HG03280 (cell line): ENCODE measurements around the gene RALA.
A peak's percentile ranks its signal among the peaks of the same experiment; 100 is the strongest.
"Not testable (repeated sequence)": the region's sequence is repeated elsewhere in the genome, so short reads cannot be mapped to it uniquely, and the experiment has no call there.

ENCODE experiments used
- ATAC-seq: cut with Tn5 transposase; IDR thresholded peaks from one replicate; pipeline ENCODE4 v1.9.1; 2021; ENCODE audit warnings: mild to moderate bottlenecking, moderate library complexity; ENCODE audit not compliant: unreplicated experiment

RALA gene

DNA sequence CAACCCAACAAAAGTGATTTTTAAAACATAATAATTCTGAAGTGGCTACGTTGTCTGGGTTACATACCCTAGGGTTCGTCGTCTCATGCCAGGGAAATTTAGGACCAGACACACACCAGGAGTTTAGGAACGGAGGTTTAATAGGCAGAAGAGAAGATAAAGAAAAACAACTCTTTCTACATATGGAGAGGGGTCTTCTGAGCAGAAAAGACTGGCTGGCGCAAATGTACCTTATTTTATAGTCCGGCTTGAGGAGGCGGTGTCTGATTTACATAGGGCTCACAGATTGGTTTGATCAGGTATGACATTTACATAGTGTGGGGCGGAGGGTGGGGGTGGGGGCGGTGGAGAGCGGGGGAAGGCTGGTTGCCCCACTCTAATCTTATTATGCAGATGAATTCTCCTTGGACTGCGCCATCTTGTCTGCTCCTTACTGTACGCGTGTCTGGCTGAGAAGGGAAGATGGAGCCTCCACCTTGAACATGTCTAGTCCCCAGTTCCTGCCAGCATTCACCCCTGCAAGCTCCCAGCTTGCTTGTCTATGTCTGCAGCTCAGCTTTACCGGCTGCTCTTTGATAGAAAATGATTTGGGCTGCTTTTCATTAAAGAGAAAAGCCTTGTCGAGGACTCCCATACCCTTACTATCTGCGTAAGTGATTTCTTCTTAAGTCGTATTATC lies 98.7 kb downstream of the RALA start:
- ATAC-seq = no peak

DNA sequence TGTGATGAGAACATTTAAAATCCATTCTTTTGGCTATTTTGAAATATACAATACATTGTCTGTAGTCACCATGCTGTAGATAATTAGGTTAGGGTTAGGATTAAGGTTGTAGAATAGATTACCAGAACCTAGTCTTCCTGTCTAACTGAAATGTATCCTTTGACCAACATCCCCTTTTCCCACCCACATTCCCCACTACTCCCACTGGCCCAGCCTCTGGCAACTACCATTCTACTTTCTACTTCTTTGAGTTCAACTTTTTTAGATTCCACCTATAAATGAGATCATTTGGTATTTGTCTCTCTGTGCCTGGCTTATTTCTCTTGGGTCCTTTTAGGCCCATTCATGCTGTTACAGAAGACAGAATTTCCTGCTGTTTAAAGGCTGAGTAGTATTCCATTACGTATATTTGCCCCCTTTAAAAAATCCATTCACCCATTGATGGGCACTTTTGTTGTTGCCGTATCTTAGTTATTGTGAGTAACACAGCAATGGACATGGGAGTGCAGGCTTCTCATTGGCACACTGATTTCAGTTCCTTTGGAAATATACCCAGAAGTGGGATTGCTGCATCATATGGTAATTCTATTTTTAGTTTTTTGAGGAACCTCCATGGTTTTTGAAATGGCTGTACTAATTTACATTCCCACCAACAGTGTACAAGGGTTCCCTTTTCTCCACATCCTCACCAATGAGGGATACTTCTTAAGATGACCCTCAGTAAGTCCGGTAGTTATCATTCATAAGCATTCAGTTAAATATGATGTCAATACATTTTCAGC lies 104.0 kb downstream of the RALA start:
- ATAC-seq = no peak

DNA sequence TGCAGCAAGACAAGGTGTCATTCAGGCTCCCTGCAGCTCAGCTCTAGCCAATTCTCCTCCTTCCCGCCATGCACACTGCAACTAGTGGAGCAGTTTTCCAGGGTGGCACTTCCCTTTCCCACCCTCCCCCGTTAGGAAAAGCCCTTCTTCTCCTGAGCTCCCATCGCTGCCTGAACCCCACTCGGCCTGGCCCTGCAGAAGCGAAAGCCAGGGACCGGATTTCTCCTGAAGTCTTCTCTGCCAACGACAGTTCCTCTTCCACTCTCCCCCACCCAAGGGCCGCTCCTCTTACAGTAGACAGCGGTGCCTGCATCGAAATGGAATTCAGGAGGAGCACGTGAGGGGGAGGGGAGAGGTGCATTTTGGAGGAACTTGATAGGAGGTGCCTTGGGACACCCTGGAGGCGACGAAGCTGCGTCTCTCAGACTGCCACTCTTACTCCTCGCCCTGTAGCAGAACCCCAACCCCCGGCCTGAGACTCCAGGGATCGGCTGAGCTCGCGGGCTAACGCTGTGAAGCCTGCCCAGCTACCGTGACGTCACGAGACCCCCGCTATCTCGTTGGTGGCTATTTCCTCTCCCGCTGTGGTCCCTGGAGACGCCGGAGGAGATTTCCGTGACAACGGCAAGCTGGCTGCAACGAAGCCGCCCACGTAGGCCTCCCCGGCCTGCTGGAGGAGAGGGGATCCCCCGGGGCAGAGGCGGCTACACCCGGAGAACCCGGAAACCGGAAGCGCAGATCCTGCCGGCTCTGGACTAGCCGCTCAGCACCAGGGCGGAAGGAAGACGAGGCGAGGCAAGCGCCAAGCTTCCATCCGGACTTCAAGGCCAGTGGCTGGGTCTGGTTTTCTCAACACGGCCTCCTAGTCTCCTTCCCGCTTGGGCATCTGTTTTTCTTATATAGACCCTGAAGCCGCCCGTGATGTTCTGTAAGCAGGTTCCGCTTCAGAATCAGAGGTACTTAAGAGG lies 109.7 kb downstream of the RALA start:
- ATAC-seq = peak; percentile 96

DNA sequence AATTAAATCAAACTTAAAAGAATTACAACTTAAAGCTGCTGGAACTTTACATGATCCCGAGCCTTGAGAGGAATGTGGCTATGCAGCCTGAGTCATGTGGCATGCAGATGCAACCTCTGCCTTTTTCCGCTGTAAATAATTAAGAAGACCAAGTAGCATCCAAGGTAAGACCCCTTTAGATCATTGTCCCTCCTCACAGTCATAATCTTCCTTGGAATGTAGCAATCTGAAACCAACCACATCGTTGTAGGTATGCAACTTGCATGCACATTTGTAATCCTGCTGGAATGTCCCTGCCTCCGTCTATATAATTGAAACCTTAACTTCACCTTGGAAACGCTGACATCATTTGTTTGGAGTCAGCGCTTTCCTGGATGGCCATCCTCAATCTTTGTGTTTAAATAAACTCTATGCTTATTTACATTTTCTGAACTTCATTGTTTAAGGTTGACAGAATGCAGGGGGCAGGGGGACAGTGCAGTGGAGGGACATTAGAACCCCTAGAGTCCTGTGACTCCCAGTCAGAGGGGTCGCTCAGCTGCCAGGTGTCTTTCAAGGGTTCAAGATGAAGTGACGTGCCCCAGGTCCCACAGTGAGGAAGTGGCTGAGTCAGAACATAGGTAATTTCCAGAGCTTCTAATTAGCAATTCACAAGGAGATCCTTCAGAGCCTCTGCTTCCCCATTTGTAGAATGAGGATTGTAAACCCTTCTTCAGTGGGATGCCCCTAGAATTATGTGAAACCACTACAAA lies 110.7 kb downstream of the RALA start:
- ATAC-seq = no peak

DNA sequence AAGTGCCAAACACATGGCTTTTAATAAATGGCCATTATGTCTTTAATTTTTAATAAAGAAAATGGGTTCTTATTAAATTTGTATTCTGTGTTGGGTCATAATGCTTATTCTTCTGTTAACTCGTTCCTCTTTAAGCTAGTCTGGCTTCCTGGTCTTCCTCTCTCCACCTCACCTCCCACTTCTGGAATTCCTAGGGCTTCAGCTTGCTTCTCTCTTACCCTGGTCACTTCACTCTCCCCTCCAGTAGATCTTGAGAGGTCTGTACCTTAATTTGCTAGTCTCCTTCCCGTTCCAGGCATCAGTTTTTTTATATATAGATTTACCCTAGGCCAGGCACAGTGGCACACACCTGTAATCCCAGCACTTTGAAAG lies 111.2 kb downstream of the RALA start:
- ATAC-seq = no peak

DNA sequence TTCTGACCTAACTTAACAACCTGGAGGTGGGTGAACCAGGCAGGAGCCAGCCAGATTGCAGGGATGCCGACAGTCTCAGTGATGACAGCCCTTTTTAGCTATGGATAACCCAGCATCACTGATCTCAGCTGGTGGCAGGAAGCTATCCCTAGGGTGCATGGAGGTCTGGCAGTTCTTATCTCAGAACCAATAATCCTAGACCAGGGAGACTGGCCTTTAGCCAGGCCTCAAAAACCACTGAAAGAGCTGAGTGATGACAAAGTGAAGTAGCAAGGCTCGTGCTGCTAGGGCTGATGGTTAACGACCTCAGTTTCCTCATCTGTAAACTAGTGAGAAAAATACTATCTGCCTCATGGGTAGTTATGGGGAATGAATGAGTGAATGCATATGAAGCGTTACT lies 112.5 kb downstream of the RALA start:
- ATAC-seq = no peak

DNA sequence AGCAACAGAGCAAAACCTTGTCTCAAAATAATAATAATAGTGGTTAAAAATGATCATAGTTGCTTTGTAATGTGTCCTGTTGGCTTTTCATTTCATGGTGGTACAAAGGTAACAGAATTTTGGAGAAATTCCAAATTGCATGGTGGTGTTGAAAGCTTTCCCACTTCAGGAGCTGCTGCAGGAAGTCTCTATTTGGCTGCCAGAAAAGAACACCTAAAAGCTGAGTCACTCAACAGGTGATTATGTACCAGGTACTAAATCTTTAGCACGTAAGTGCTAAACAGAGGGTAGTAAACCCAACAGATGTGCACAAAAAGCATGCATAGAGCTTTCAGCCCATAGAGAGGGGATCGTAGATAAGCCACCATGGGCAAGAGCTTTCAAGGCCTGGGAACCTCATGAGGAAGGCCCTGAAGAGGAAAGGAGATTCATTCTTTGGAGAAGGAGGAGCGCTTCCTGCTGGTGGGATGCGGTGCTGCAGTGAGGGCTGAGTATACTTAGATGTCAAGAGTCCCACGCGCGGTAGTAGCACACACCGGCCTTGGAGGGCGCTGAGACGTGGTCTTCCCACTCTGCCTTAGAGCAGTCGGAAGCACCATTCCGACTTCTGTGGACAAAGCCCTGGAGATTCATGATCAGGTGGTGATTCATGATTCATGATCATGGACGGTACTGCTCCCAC lies 118.7 kb downstream of the RALA start:
- ATAC-seq = no peak

DNA sequence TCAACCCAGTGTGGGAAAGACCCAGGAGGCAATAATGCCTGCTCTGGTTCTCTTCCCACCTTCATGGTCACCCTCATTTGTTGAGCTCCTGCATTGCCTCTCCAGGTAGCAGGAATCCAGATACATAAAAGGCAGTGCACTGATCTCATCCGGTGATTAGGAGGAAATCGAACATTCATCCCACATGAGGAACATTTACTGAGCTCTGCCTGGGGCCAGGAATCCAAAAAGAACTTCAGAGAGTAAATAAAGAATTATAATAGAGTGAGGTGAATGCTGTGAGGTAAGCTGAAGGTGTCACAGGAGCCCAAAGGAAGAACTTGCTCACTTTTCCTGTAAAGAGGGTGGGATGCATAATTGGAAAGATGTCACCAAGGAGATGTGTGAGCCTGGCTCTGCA lies 121.2 kb downstream of the RALA start:
- no peak for ATAC-seq

DNA sequence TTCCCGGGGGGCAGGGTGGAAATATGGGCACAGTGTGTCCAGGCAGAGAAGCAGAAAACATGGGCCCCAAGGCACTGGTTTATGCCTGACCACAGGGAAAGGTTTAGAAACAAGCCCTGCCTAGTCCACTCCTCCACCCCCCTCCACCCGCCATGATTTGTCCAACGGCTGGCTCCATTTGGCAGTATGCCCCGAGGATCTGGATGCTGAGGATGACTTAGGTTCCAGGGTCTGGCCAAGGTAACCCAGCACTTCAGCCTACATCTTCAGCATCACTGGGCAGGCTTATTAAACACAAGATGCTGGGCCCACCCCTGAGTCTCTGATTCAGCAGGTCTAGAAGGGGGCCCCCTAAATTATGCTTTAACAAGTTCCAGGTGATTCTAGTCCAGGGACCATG lies 121.9 kb downstream of the RALA start:
- ATAC-seq = no peak

DNA sequence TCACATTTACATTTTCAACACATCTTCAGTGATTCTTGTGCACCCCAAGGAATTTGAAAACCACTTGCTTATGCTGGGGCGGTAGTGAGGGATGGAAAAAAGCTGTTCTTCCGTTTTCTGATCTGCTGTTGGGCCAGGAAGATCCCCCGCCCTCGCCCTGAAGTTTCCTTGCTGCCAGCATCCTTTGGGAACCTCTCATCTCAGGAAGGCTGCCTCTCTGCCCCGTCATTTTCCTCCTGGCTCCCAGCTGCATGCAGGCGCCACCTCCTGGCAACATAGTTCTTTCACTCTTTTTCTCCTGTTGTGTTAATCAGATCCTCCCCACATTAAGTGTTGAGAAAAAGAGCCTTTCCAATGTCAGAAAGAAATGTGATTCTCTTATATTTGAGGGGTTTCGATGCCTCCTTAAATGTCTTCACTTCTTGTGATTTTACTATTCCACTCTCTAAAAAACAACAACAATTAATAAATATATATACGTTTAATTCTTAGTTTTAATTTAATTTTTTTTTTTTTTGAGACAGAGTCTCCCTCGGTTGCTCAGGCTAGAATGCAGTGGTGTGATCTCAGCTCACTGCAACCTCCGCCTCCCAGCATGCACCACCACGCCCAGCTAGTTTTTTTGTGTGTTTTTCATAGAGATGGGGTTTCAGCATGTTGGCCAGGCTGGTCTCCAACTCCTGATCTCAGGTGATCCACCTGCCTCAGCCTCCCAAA lies 122.9 kb downstream of the RALA start:
- no peak for ATAC-seq

DNA sequence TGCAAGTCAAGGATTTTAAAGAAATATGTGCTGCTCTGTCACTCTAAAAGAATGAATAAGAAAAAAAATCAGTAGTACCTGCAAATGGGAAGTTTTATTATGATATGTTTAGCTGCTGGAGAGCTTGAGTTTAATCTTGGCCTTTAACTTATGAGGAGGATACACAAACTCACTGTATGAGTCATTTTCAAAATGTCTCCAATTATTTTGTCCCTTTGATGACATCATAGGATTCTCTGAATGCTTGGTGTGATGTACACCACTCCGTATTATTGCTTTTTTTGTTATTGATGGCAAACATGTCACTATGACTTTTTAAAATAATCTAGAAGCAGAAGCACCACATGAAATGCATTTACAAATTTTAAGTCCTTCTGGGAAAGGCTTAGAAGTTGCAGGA lies 125.8 kb downstream of the RALA start:
- ATAC-seq = no peak

DNA sequence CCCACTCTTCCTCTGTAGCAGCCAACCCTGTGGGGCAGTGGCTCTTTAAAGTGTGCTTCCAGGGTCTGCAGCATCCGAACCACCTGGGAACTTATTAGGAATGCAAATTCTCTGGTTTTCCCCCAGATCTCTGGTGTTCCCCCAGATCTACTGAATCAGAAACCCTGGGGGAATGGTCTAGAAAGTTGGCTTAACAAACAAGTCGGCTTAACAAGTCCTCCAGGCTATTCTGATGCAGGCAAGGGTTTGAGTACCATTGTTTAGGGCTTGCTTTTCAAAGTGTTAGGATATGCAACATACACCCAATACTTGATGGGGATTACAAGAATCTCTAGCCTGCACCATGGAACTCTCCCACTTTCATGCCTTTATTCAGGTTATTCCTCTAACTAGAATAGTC lies 126.3 kb downstream of the RALA start:
- ATAC-seq = no peak

DNA sequence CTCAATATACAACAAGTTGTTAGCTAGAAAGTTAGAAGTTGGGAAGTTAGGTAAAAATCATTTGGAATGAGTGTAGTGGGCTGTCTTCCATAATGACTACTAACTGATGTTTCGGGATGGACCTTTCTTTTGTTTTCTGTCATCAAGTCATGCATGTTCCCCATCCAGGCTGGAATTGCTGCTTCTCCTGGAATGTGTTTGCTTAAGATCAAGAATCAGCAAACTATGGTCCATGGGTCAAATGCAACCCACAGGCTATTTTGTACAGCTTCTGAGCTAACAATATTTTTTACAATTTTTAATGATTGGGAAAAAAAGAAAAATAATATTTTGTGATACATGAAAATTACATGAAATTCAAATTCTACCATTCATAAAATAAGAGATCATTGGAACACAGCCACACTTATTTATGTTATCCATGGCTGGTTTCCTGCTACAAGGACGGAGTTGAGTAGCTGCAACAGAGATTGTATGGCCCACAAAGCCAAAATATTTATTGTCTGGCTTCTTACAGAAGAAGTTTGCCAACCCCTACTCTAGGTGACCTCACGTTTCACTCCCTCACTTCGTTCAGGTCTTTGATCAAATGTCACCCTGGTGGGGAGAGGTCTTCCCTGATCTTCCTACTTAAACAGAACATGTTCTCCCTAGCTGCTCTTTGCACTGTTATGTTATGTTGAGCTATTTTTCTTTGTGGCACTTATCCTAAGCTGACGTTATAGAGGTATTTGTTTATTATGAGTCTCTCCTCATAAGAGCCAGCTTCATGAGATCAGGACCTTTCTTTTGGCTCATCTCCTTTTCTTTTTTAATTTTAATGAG lies 127.1 kb downstream of the RALA start:
- ATAC-seq = no peak

DNA sequence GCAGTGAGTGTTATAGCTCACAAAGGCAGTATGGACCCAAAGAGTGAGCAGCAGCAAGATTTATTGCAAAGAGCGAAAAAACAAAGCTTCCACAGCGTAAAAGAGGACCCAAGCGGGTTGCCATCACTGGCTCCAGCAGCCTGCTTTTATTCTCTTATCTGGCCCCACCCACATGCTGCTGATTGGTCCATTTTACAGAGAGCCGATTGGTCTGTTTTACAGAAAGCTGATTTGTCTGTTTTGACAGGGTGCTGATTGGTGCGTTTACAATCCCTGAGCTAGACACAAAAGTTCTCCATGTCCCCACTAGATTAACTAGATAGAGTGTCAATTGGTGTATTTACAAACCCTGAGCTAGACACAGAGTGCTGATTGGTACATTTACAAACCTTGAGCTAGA lies 129.9 kb downstream of the RALA start:
- not testable (repeated sequence) for ATAC-seq

DNA sequence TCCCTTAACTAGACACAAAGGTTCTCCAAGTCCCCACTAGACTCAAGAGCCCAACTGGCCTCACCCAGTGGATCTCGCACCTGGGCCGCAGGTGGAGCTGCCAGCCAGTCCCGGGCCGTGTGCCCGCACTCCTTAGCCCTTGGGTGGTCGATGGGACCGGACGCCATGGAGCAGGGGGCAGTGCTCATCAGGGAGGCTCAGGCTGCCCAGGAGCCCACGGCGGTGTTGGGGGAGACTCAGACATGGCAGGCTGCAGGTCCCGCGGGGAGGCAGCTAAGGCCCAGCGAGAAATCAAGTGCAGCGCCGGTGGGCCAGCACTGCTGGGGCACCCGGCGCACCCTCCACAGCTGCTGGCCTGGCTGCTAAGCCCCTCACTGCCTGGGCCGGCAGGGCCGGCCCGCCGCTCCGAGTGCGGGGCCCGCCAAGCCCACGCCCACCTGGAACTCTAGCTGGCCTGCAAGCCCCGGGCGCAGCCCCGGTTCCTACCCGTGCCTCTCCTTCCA lies 130.5 kb downstream of the RALA start:
- ATAC-seq = no peak

DNA sequence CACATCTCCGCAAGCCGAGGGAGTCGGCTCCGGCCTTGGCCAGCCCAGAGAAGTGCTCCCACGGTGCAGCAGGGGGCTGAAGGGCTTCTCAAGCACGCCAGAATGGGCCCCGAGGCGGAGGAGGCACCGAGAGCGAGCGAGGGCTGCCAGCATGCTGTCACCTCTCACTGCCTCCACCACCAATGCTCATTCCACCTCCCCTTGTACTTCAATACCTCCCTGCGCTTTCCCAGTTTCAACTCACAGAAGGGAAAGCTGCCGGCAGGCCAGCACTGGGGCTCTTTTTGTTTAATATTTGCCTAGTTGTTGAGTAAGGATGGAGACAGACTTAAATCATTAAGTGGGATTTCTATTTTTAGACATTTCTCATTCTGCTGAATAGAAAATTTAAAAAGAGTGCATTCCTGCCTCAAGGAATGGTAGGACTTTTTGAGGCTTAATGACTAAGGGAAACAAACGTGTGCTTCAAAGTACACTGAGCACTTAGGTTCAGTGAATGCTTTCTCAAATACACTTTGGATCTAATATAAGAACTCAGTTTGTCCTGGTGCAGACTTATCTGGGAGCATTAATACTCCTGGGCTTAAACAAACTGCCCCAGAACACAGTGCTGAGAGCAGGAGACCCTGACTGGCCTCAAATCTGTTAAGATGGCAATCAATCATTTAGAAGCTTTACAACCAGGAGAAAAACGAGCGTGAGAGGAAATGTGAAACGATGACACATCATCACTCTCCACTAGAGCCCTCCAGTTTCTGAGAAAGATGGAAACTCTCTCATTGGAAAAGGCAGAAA lies 131.2 kb downstream of the RALA start:
- no peak for ATAC-seq

DNA sequence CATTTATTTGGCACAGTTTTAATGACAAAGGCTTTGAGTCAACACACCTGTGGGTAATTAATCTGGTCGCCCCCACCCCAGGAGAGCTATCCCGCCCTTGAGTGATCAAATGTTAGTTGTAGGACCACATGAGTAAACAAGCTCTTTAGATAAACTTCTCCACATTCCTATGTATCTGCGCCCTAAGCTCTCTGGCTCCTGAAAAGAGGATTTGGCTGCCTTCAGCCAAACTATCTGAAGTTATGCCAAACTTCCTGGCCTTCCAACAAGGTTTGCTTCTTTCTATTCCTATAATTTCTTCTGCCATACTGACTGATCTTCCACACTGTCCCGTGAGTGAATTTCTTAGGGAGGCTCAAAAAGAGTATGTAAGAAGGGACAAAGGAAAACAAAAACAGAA lies 134.2 kb downstream of the RALA start:
- ATAC-seq = no peak
